Transverse colon (tissue), 4 donors: ENCODE data around the gene SEMA3G. TPM values are rescaled to one million over a fixed set of nuclear protein-coding genes. Genes with fewer than 3 reads are reported as not detected.
A peak's percentile ranks its signal among the peaks of the same experiment; 100 is the strongest.

Experiments
- DNase-seq: peaks from one replicate; pipeline ENCODE4 v3.0.0-alpha.2; 2019
- H3K27ac ChIP-seq, 4 donors: fragments of 200-600 bp; sonication (generic); 2 replicates each; pipeline ENCODE4 v1.5.1; 2016 to 2018; ENCODE audit warnings: inconsistent platforms in 4 of 4
- H3K27me3 ChIP-seq: fragments of 200-600 bp; sonication (generic); 2 replicates; pipeline ENCODE4 v1.5.1; 2017; ENCODE audit warnings: inconsistent platforms
- H3K36me3 ChIP-seq, 4 donors: fragments of 200-600 bp; sonication (generic); 2 replicates each; pipeline ENCODE4 v1.5.1; 2017 to 2019; ENCODE audit warnings: inconsistent platforms in 4 of 4
- H3K4me1 ChIP-seq, 4 donors: fragments of 200-600 bp; sonication (generic); 2 replicates each; pipeline ENCODE4 v1.5.1; 2017 to 2020; ENCODE audit warnings: inconsistent platforms in 4 of 4
- H3K4me3 ChIP-seq, 4 donors: fragments of 200-600 bp; sonication (generic); 1 replicate in 1 of 4; 2 replicates in 3 of 4; pipeline versions ENCODE4 v1.5.1 to v1.6.1; 2017 to 2019; ENCODE audit warnings: inconsistent platforms in 4 of 4
- H3K9me3 ChIP-seq, 2 donors: fragments of 200-600 bp; sonication (generic); 2 replicates each; pipeline ENCODE4 v1.5.1; 2017 to 2019; ENCODE audit warnings: inconsistent platforms in 2 of 2
- CTCF ChIP-seq, 5 experiments: fragments of 200-600 bp in 3 of 5; fragments of 450-650 bp in 2 of 5; sonication (generic) in 3 of 5; IDR thresholded peaks; 1 replicate in 2 of 5; 2 replicates in 3 of 5; pipeline ENCODE4 v1.5.1; 2016 to 2017; ENCODE audit warnings: antibody characterized with exemption in 5 of 5, inconsistent platforms in 3 of 5, mild to moderate bottlenecking in 2 of 5, moderate library complexity in 1 of 5
- EP300 ChIP-seq: sonication (generic); formaldehyde crosslinking; IDR thresholded peaks from one replicate; pipeline ENCODE4 v1.6.1; 2017; ENCODE audit warnings: antibody characterized with exemption, low read depth
- POLR2A ChIP-seq: fragments of 450-650 bp; IDR thresholded peaks from one replicate; pipeline ENCODE4 v1.6.1; 2016; ENCODE audit warnings: antibody characterized with exemption, mild to moderate bottlenecking, moderate library complexity
- POLR2AphosphoS5 ChIP-seq, 3 donors: sonication (generic); formaldehyde crosslinking; IDR thresholded peaks; one replicate each; pipeline ENCODE4 v1.6.1; 2016; ENCODE audit warnings: antibody characterized with exemption in 3 of 3
- WGBS, 2 donors: methylation state at CpG; one replicate each; pipeline ENCODE4 v1.1.5; 2018; ENCODE audit warnings: low coverage in 1 of 2; 5-methylcytosine and 5-hydroxymethylcytosine counted together
- in situ Hi-C, 4 donors: fragments of 200-750 bp; cut with MboI; loops; one replicate each; pipeline versions ENCODE4 v1.15.0 to v1.15.1; 2017; ENCODE audit warnings: low sequenced_read_pairs in 3 of 4, low pct_ligation_motif_present in 1 of 4, low pct_unique_long_range_greater_than_20kb in 1 of 4
- intact Hi-C: fragments of 100-400 bp; cut with DNase I; formaldehyde crosslinking; loops from one replicate; pipeline ENCODE4 v1.15.1; 2023; ENCODE audit warnings: low total_unique reads
- total RNA-seq, 4 donors: library from RNA; depleted of rRNA; stranded (reverse); fragments of >200 nt; gene quantifications; one replicate each; pipeline ENCODE4 v1.1.0, GENCODE V29; 2016

Gene SEMA3G
- total RNA-seq, 4 donors from 2014 or later, result 1.2 to 21.7 (median 2.3) TPM

- H3K36me3 ChIP-seq, result peaks cover 0 to 46% (median 21%) of the 10 kb centered on the region in 4 donors
- in situ Hi-C loops, result no loop called here
- no peak overlapping the region for H3K4me3 ChIP-seq
Measured at GRCh38 chr3:52483577-52484381, 38.9 kb upstream of the SEMA3G start.

GRCh38 chr3:52483081-52483480, 38.2 kb upstream of the SEMA3G start:
- H3K27ac ChIP-seq, result peak overlapping the region in 3 of 4 donors; percentile 20 to 51 (median 46)
- no peaks in the 10 kb centered on the region for H3K9me3 ChIP-seq
- intact Hi-C loops (no loop called here), in situ Hi-C loops (no loop called here)
- H3K4me3 ChIP-seq, result no peak overlapping the region
- peaks cover 0 to 46% (median 21%) of the 10 kb centered on the region in 4 donors for H3K36me3 ChIP-seq
- H3K27me3 ChIP-seq, result no peaks in the 10 kb centered on the region
- no peak for DNase-seq
- H3K4me1 ChIP-seq, result peaks cover 0 to 16% (median 4%) of the 10 kb centered on the region in 4 donors
- TF ChIP-seq POLR2A (no peak), EP300 (no peak), POLR2AphosphoS5 (IDR thresholded peaks at IDR 0.05) (no peak), CTCF (IDR thresholded peaks at IDR 0.05) (no peak)
- WGBS, 2 donors, result 88 to 93% methylated on average over 5 to 14 of the region's 14 CpGs

More at GRCh38 chr3:52483577-52484381, 38.9 kb upstream of the SEMA3G start:
- peak overlapping the region in 3 of 4 donors; percentile 23 to 51 (median 46) for H3K27ac ChIP-seq
- no peaks in the 10 kb centered on the region for H3K9me3 ChIP-seq
- intact Hi-C loops, result no loop called here
- 79% methylated on average over 13 of the region's 13 CpGs; no CpG with 5 or more reads in 1 of the 2 donors for WGBS, 2 donors
- no peak for TF ChIP-seq EP300
- DNase-seq, result no peak
- H3K4me1 ChIP-seq, result peaks cover 0 to 16% (median 4%) of the 10 kb centered on the region in 4 donors
- H3K27me3 ChIP-seq, result no peaks in the 10 kb centered on the region

- intact Hi-C loops (no loop called here), in situ Hi-C loops (no loop called here)
- Histone ChIP-seq H3K27me3 (no peaks in the 10 kb centered on the region), H3K9me3 (no peaks in the 10 kb centered on the region), H3K4me1 (peaks cover 0 to 16% (median 4%) of the 10 kb centered on the region in 4 donors), H3K27ac (no peak overlapping the region), H3K4me3 (no peak overlapping the region), H3K36me3 (peaks cover 0 to 53% (median 25%) of the 10 kb centered on the region in 4 donors)
- TF ChIP-seq POLR2A, result no peak
- no peak for TF ChIP-seq EP300
- peak in 1 of 5 experiments; percentile 11 for TF ChIP-seq CTCF (IDR thresholded peaks at IDR 0.05)
- no peak for TF ChIP-seq POLR2AphosphoS5 (IDR thresholded peaks at IDR 0.05)
- 91 to 100% methylated on average over 8 to 22 of the region's 23 CpGs for WGBS, 2 donors
- no peak for DNase-seq
Measured at GRCh38 chr3:52481819-52482521, 37.1 kb upstream of the SEMA3G start.

DNA sequence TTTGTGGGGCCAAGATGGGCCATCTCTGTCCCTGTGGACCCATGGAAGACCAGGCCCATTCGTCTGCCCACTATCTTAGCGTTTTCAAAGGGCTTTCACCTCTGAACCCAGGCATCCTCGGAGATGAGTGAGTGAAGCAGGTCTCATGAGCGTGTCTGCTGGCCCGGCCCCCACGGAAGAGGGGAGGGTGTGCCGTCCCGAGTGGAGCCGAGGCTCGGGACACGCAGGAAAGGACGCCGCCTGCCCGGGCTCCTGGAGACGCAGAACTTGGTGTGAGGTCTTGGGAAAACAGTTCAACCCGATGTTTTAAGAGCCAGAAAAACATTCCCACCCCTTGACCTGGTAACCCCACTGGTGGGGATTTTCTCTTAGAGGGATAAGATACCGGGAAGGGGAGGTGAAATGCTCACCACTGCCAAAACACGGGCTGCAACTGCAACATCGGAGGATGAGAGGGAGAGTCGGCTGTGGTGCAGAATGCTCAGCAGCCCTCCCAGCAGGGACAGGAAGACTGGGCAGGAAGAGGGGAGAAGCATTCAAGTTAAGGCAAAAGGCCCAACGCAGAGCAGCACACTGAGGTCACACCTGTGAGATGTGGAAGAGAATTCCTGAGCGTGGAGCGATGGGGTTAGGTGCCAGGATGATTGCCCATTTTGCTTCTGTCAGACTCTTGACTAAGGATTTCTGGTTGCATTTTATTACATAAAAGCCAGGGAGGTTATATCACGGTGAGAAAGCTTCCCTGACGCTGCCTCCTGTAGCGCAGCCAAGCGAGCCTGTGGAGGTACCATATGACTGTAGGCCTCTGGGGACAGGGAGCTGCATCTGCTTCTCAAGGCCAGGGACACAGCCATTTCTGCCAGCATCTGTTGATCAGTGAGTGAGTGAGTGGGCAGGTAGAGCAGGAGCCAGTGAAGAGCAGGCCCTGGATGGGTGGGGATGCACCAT, 36.1 kb upstream of the SEMA3G start:
- no peak for DNase-seq
- WGBS, 2 donors, result 88 to 90% methylated on average over 3 to 27 of the region's 27 CpGs
- Histone ChIP-seq H3K27me3 (no peaks in the 10 kb centered on the region), H3K27ac (no peak overlapping the region), H3K4me3 (no peak overlapping the region), H3K9me3 (no peaks in the 10 kb centered on the region), H3K4me1 (peaks cover 0 to 16% (median 4%) of the 10 kb centered on the region in 4 donors), H3K36me3 (peaks cover 0 to 57% (median 29%) of the 10 kb centered on the region in 4 donors)
- intact Hi-C loops, result no loop called here
- in situ Hi-C loops, result no loop called here
- TF ChIP-seq POLR2AphosphoS5 (IDR thresholded peaks at IDR 0.05), result no peak
- no peak for TF ChIP-seq POLR2A
- no peak for TF ChIP-seq CTCF (IDR thresholded peaks at IDR 0.05)
- TF ChIP-seq EP300, result no peak
